Fibroblast of lung (primary cell): Measurements from ENCODE around the gene ZNF469. TPM values are rescaled to one million over a fixed set of nuclear protein-coding genes. Genes with fewer than 3 reads are reported as not detected.

Experiments used
- DNase-seq, 2 donors: peaks; one replicate each; pipeline versions ENCODE4 v3.0.0 to v3.0.0-alpha.2; 2010; ENCODE audit warnings: low read depth in 2 of 2
- H2AFZ ChIP-seq: 2 replicates; pipeline ENCODE4 v1.5.1; 2012; ENCODE audit warnings: low read length, control low read depth, inconsistent platforms
- H3K27ac ChIP-seq: 2 replicates; pipeline ENCODE4 v1.5.1; 2011; ENCODE audit warnings: low read length, control low read depth; ENCODE audit not compliant: insufficient read depth
- H3K27me3 ChIP-seq: 2 replicates; pipeline ENCODE4 v1.5.1; 2011; ENCODE audit warnings: mild to moderate bottlenecking, low read length; ENCODE audit not compliant: control insufficient read depth, insufficient read depth
- H3K36me3 ChIP-seq: 2 replicates; pipeline ENCODE4 v1.5.1; 2011; ENCODE audit warnings: low read length; ENCODE audit not compliant: control insufficient read depth, insufficient read depth
- H3K4me1 ChIP-seq: 2 replicates; pipeline ENCODE4 v1.5.1; 2011; ENCODE audit warnings: low read length; ENCODE audit not compliant: control insufficient read depth, insufficient read depth; ENCODE audit errors: extremely low read depth
- H3K4me2 ChIP-seq: 2 replicates; pipeline ENCODE4 v1.5.1; 2011; ENCODE audit warnings: low read length, control low read depth; ENCODE audit not compliant: insufficient read depth; ENCODE audit errors: extremely low read depth
- H3K4me3 ChIP-seq, 4 experiments: fragments of 200-600 bp in 1 of 4; sonication (generic) in 1 of 4; replicated peaks in 1 of 4; 2 replicates each; pipeline ENCODE4 v1.5.1; 2011 to 2016; ENCODE audit warnings: low read length in 4 of 4, low read depth in 3 of 4, mild to moderate bottlenecking in 3 of 4, control low read depth in 2 of 4, inconsistent platforms in 1 of 4, mixed read lengths in 1 of 4; ENCODE audit not compliant: insufficient read depth in 1 of 4; ENCODE audit errors: control extremely low read depth in 1 of 4
- H3K79me2 ChIP-seq: 2 replicates; pipeline ENCODE4 v1.5.1; 2012; ENCODE audit warnings: mild to moderate bottlenecking, low read length, inconsistent platforms; ENCODE audit not compliant: control insufficient read depth, insufficient read depth
- H3K9ac ChIP-seq: 2 replicates; pipeline ENCODE4 v1.5.1; 2011; ENCODE audit warnings: mild to moderate bottlenecking, low read length, control low read depth; ENCODE audit not compliant: insufficient read depth
- H3K9me3 ChIP-seq: 2 replicates; pipeline ENCODE4 v1.5.1; 2012; ENCODE audit warnings: low read depth, low read length; ENCODE audit not compliant: control insufficient read depth, insufficient read depth
- H4K20me1 ChIP-seq: 2 replicates; pipeline ENCODE4 v1.5.1; 2011; ENCODE audit warnings: low read length; ENCODE audit not compliant: control insufficient read depth, insufficient read depth; ENCODE audit errors: extremely low read depth
- EZH2 ChIP-seq: IDR thresholded peaks from 2 replicates; pipeline ENCODE4 v1.5.1; 2012; ENCODE audit warnings: low read length, control low read depth, mild to moderate bottlenecking; ENCODE audit errors: missing control alignments
- polyA plus RNA-seq, 2 donors: library from polyadenylated mRNA; depleted of rRNA in 1 of 2; stranded (reverse) in 1 of 2; unstranded in 1 of 2; fragments of >200 nt; gene quantifications; 2 replicates each; pipeline ENCODE4 v1.2.1, GENCODE V29; 2011 to 2012; ENCODE audit warnings: missing spikeins in 1 of 2
- total RNA-seq: library from RNA; depleted of rRNA; stranded (reverse); fragments of >200 nt; gene quantifications from 2 replicates; pipeline ENCODE4 v1.2.1, GENCODE V29; 2014
- TF ChIP-seq, protein P1 (sequence below), 2 donors: IDR thresholded peaks in 1 of 2; conservative IDR thresholded peaks in 1 of 2; 1 replicate in 1 of 2; 2 replicates in 1 of 2; pipeline ENCODE4 v1.5.1; 2011 to 2012; ENCODE audit warnings: low read length in 2 of 2, control low read depth in 1 of 2, inconsistent platforms in 1 of 2, low read depth in 1 of 2, mild to moderate bottlenecking in 1 of 2

Gene ZNF469
- total and polyA plus RNA-seq, 2 donors (not counting 1 experiment from before 2014, with no cell fraction given), result 0.82 to 1.5 TPM

DNA sequence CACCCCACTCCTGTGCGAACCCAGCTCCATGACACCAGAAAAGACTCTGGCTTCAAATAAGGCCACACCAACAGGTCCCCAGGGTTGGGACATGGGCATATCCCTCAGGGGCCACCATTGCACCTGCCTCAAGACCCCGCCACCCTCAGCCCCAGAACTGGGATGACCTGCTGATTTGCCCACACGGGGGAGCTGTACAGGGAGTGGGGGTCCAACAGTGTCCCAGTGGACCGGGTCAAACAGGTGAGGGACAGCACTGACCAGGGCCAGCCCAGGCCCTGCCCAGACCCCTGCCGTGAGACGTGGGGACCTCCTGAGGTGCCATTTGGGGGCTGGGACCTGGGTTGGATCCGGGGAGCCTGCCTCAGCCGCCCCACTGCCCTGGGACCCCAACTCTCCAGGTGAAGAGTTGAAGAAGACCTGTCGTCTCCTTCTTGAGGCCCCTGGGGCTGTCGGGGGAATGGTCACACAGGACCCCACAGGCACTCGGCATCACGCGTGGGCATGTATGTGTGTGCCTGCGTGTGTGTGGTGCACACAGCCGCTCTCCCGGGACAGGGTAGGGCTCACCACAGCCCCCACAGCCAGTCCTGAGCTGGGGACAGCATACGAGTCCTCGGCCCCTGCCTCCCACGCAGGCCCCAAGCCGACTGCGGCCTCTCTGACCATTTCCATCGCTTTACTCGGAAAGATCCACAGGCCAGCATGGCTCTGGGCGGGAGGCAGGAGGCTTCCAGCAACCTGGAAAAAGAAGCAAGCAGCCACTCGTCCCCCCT lies 34.2 kb upstream of the ZNF469 start:
- no peak for DNase-seq
- H3K4me3 ChIP-seq, result no peak overlapping the region
- no peak overlapping the region for H3K27ac ChIP-seq
- H3K9ac ChIP-seq, result no peak overlapping the region
- H3K79me2 ChIP-seq, result no peaks in the 10 kb centered on the region
- no peak overlapping the region for H3K4me2 ChIP-seq
- no peaks in the 10 kb centered on the region for H3K4me1 ChIP-seq
- H3K27me3 ChIP-seq, result no peaks in the 10 kb centered on the region
- no peaks in the 10 kb centered on the region for H3K9me3 ChIP-seq
- no peaks in the 10 kb centered on the region for H4K20me1 ChIP-seq
- H2AFZ ChIP-seq, result no peak overlapping the region
- TF ChIP-seq EZH2, result no peak
- TF ChIP-seq, protein P1, sequence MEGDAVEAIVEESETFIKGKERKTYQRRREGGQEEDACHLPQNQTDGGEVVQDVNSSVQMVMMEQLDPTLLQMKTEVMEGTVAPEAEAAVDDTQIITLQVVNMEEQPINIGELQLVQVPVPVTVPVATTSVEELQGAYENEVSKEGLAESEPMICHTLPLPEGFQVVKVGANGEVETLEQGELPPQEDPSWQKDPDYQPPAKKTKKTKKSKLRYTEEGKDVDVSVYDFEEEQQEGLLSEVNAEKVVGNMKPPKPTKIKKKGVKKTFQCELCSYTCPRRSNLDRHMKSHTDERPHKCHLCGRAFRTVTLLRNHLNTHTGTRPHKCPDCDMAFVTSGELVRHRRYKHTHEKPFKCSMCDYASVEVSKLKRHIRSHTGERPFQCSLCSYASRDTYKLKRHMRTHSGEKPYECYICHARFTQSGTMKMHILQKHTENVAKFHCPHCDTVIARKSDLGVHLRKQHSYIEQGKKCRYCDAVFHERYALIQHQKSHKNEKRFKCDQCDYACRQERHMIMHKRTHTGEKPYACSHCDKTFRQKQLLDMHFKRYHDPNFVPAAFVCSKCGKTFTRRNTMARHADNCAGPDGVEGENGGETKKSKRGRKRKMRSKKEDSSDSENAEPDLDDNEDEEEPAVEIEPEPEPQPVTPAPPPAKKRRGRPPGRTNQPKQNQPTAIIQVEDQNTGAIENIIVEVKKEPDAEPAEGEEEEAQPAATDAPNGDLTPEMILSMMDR (conservative IDR thresholded peaks at IDR 0.05 in 1 of 2, IDR thresholded peaks at IDR 0.05 in 1 of 2; ENCODE audit: low read depth in 1 of 2, low read length in 2 of 2), result no peak
- no peaks in the 10 kb centered on the region for H3K36me3 ChIP-seq

DNA sequence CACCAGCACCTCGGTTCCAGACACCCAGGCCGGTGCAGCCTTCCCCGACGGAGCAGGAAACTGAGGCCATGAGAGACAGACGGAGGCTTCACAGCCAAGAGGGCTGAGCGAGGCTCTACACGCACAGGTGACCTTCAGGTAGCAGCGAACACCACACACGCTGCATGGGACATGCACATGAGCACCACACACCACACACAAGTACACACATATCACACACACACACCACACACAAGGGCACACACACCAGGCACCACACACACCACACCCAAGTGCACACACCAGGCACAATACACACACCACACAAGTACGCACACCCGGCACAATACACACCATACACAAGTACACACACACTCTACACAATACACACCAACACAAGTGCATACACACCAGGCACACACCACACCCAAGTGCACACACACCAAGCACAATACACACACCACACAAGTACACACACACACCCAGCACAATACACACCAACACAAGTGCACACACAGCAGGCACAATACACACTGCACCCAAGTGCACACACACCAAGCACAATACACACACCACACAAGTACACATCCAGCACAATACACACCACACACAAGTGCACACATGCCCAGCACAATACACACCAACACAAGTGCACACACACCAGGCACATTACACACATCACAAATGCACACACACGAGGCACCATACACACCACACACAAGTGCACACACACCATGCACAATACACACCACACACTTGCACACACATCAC lies 33.4 kb upstream of the ZNF469 start:
- H3K36me3 ChIP-seq, result no peaks in the 10 kb centered on the region
- no peak overlapping the region for H3K4me3 ChIP-seq
- no peak overlapping the region for H3K4me2 ChIP-seq
- no peak for DNase-seq
- no peaks in the 10 kb centered on the region for H3K9me3 ChIP-seq
- H3K79me2 ChIP-seq, result no peaks in the 10 kb centered on the region
- H3K27ac ChIP-seq, result no peak overlapping the region
- H3K27me3 ChIP-seq, result no peaks in the 10 kb centered on the region
- H2AFZ ChIP-seq, result no peak overlapping the region
- no peak overlapping the region for H3K9ac ChIP-seq
- H3K4me1 ChIP-seq, result no peaks in the 10 kb centered on the region
- H4K20me1 ChIP-seq, result no peaks in the 10 kb centered on the region
- TF ChIP-seq EZH2, result no peak
- TF ChIP-seq, protein P1 (conservative IDR thresholded peaks at IDR 0.05 in 1 of 2, IDR thresholded peaks at IDR 0.05 in 1 of 2; ENCODE audit: low read depth in 1 of 2, low read length in 2 of 2), result no peak
